ENCODE measurements around the gene DNM3.

- no peak for TF ChIP-seq TCF4 (CRISPR knock-in tag; IDR thresholded peaks at IDR 0.05; ENCODE audit: borderline replicate concordance)
- TF ChIP-seq, protein P1, sequence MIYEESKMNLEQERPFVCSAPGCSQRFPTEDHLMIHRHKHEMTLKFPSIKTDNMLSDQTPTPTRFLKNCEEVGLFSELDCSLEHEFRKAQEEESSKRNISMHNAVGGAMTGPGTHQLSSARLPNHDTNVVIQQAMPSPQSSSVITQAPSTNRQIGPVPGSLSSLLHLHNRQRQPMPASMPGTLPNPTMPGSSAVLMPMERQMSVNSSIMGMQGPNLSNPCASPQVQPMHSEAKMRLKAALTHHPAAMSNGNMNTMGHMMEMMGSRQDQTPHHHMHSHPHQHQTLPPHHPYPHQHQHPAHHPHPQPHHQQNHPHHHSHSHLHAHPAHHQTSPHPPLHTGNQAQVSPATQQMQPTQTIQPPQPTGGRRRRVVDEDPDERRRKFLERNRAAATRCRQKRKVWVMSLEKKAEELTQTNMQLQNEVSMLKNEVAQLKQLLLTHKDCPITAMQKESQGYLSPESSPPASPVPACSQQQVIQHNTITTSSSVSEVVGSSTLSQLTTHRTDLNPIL (CRISPR knock-in tag; IDR thresholded peaks at IDR 0.05; ENCODE audit: low read depth), result no peak
- TF ChIP-seq RARB (CRISPR knock-in tag; IDR thresholded peaks at IDR 0.05), result no peak
- no peak for TF ChIP-seq GLIS3 (CRISPR knock-in tag; IDR thresholded peaks at IDR 0.05)
- TF ChIP-seq ZC3H10 (CRISPR knock-in tag; IDR thresholded peaks at IDR 0.05), result no peak
- no peak for TF ChIP-seq ZNF70 (CRISPR knock-in tag; IDR thresholded peaks at IDR 0.05)
- no peak for TF ChIP-seq TSHZ2 (CRISPR knock-in tag; IDR thresholded peaks at IDR 0.05)
These were observed 379.1 kb downstream of the DNM3 start for GRCh38 chr1:172220376-172220775.

Data from SK-N-SH treated with all-trans-retinoic acid at 6 μM for 48 hours (cell line).